ENCODE data around the gene BUB3. TPM values are rescaled to one million over a fixed set of nuclear protein-coding genes. Genes with fewer than 3 reads are reported as not detected.

BUB3 gene
- total and polyA plus RNA-seq, 2 experiments from 2014 or later, result 92.0 to 131 TPM

GRCh38 chr10:123151737-123152135 is 2.5 kb upstream of the BUB3 start:
- Histone ChIP-seq H3K27me3 (peaks cover 66% of the 10 kb centered on the region), H3K4me3 (no peak overlapping the region), H3K9me3 (ENCODE audit: low read depth) (no peaks in the 10 kb centered on the region), H3K27ac (no peak overlapping the region), H3K9me2 (replicated peaks; ENCODE audit: insufficient read depth) (no peaks in the 10 kb centered on the region), H4K20me1 (ENCODE audit: insufficient read depth, poor library complexity, severe bottlenecking) (no peaks in the 10 kb centered on the region), H3K4me2 (no peak overlapping the region), H3K4me1 (ENCODE audit: insufficient read depth) (peaks cover 21% of the 10 kb centered on the region), H3K36me3 (replicated peaks; ENCODE audit: insufficient read depth, low read depth) (no peaks in the 10 kb centered on the region), H2AFZ (no peak overlapping the region), H3K79me2 (peaks cover 20% of the 10 kb centered on the region)
- no peak for TF ChIP-seq EZH2phosphoT487 (IDR thresholded peaks at IDR 0.05; ENCODE audit: low read depth, severe bottlenecking, unreplicated experiment)
- TF ChIP-seq EZH2 (IDR thresholded peaks at IDR 0.05; ENCODE audit: borderline replicate concordance), result no peak
- no peak for DNase-seq (ENCODE audit: low spot score)
- WGBS (ENCODE audit: low lambda C conversion rate, missing lambda C conversion rate), result 22% methylated on average over 7 of the region's 7 CpGs

DNA sequence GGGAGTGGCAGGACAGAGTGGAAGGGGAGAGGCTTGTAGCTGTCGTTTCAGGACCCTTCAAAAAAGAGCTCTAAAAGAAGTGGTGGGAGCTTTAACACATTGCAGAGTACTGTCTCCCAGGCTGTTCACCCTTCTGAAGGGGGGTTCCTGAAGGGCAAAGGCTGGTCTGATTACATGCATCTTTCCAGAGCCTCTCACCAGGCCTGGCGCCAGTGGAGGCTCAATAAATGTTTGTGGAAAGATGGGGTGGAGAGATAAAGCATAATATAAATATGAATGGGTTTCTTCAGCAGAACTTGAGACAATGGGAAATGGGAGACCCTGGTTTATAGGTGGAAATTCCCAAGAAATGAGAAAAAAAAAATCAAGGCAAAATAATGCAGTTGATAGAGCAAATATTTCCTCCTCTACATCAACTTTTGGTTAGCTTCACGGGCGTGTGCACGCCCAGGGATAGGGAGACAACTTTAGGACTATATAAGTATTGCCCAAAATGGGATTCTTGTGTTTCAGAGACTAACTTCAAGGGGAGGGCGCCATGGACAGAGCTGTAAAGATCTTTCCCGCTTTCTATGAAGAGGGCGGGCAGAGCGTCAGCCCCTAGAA is 613 bp upstream of the BUB3 start:
- Histone ChIP-seq H3K36me3 (replicated peaks; ENCODE audit: insufficient read depth, low read depth) (no peaks in the 10 kb centered on the region), H3K4me2 (no peak overlapping the region), H2AFZ (no peak overlapping the region), H3K4me1 (ENCODE audit: insufficient read depth) (peaks cover 21% of the 10 kb centered on the region), H3K79me2 (peaks cover 35% of the 10 kb centered on the region), H3K27me3 (peaks cover 48% of the 10 kb centered on the region), H3K4me3 (no peak overlapping the region), H4K20me1 (ENCODE audit: insufficient read depth, poor library complexity, severe bottlenecking) (peaks cover 5% of the 10 kb centered on the region), H3K9me3 (ENCODE audit: low read depth) (no peaks in the 10 kb centered on the region), H3K27ac (no peak overlapping the region), H3K9me2 (replicated peaks; ENCODE audit: insufficient read depth) (no peaks in the 10 kb centered on the region)
- no peak for TF ChIP-seq EZH2phosphoT487 (IDR thresholded peaks at IDR 0.05; ENCODE audit: low read depth, severe bottlenecking, unreplicated experiment)
- no peak for TF ChIP-seq EZH2 (IDR thresholded peaks at IDR 0.05; ENCODE audit: borderline replicate concordance)
- TF ChIP-seq CTCF (IDR thresholded peaks at IDR 0.05; ENCODE audit: poor library complexity), result no peak
- WGBS (ENCODE audit: low lambda C conversion rate, missing lambda C conversion rate), result 41% methylated on average over 9 of the region's 9 CpGs
- DNase-seq (ENCODE audit: low spot score), result no peak

- peaks cover 20% of the 10 kb centered on the region for H3K4me1 ChIP-seq (ENCODE audit: insufficient read depth)
- peak overlapping the region; percentile 80 for H2AFZ ChIP-seq
- peak overlapping the region; percentile 86 for H3K27ac ChIP-seq
- peaks cover 35% of the 10 kb centered on the region for H3K27me3 ChIP-seq
- H3K4me3 ChIP-seq, result peak overlapping the region; percentile 57
- H3K36me3 ChIP-seq (replicated peaks; ENCODE audit: insufficient read depth, low read depth), result no peaks in the 10 kb centered on the region
- peak; percentile 75 for DNase-seq (ENCODE audit: low spot score)
- peaks cover 48% of the 10 kb centered on the region for H3K79me2 ChIP-seq
- no peaks in the 10 kb centered on the region for H3K9me2 ChIP-seq (replicated peaks; ENCODE audit: insufficient read depth)
- TF ChIP-seq EZH2 (IDR thresholded peaks at IDR 0.05; ENCODE audit: borderline replicate concordance) (no peak), EZH2phosphoT487 (IDR thresholded peaks at IDR 0.05; ENCODE audit: low read depth, severe bottlenecking, unreplicated experiment) (no peak), CTCF (IDR thresholded peaks at IDR 0.05; ENCODE audit: poor library complexity) (no peak)
- 7% methylated on average over 32 of the region's 49 CpGs for WGBS (ENCODE audit: low lambda C conversion rate, missing lambda C conversion rate)
- peak overlapping the region; percentile 83 for H3K4me2 ChIP-seq
- H3K9me3 ChIP-seq (ENCODE audit: low read depth), result no peaks in the 10 kb centered on the region
- H4K20me1 ChIP-seq (ENCODE audit: insufficient read depth, poor library complexity, severe bottlenecking), result peaks cover 11% of the 10 kb centered on the region
These were observed 706 bp downstream of the BUB3 start for GRCh38 chr10:123154711-123155505.

- 93% methylated on average over 2 of the region's 2 CpGs for WGBS (ENCODE audit: low lambda C conversion rate, missing lambda C conversion rate)
- no peak for DNase-seq (ENCODE audit: low spot score)
- no peak overlapping the region for H3K27ac ChIP-seq
These were observed 1.9 kb downstream of the BUB3 start for GRCh38 chr10:123156078-123156477.

More at GRCh38 chr10:123156078-123156477, 1.9 kb downstream of the BUB3 start:
- Histone ChIP-seq H3K79me2 (peaks cover 59% of the 10 kb centered on the region), H3K4me2 (peak overlapping the region; percentile 83), H3K4me1 (ENCODE audit: insufficient read depth) (peaks cover 11% of the 10 kb centered on the region), H3K9me2 (replicated peaks; ENCODE audit: insufficient read depth) (no peaks in the 10 kb centered on the region), H4K20me1 (ENCODE audit: insufficient read depth, poor library complexity, severe bottlenecking) (peaks cover 11% of the 10 kb centered on the region), H3K27me3 (peaks cover 23% of the 10 kb centered on the region), H2AFZ (no peak overlapping the region), H3K9me3 (ENCODE audit: low read depth) (no peaks in the 10 kb centered on the region), H3K36me3 (replicated peaks; ENCODE audit: insufficient read depth, low read depth) (no peaks in the 10 kb centered on the region), H3K4me3 (no peak overlapping the region)
- TF ChIP-seq CTCF (IDR thresholded peaks at IDR 0.05; ENCODE audit: poor library complexity) (no peak), EZH2phosphoT487 (IDR thresholded peaks at IDR 0.05; ENCODE audit: low read depth, severe bottlenecking, unreplicated experiment) (no peak), EZH2 (IDR thresholded peaks at IDR 0.05; ENCODE audit: borderline replicate concordance) (no peak)

Data from hepatocyte (in vitro differentiated cells).